ENCODE data around the gene SPPL3.

DNA sequence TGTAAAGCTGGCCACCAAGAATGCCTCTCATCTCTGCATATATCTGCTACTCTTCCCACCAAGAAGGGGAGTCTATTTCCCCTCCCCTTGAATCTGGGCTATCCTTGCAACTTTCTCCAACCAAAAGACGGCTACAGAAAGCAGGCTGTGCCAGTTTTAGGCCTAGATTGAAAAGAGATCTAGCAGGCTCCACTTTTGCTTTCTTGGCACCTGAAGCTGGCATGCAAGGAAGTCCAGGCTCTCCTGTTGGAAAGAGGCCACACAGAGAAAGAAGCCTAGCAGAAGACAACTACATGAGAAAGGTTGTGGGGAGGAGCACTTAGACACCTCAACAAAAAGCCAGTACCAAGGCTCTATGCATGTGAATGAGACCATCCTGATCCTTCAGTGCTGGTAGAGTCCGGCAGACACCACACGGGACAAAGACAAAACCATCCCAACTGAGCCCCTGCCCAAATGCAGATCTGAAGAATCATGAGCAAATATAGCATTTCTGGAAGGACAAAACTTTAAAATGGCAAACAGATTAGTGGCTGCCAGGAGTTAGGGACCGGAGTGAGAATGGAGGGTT lies 68.0 kb downstream of the SPPL3 start:
- TF ChIP-seq CTCF (IDR thresholded peaks at IDR 0.05) (no peak), POLR2A (IDR thresholded peaks at IDR 0.05) (no peak)
